GM10266 (cell line): ENCODE measurements around the gene METRNL.
A peak's percentile ranks its signal among the peaks of the same experiment; 100 is the strongest.
"Not testable (repeated sequence)": the region's sequence is repeated elsewhere in the genome, so short reads cannot be mapped to it uniquely, and the experiment has no call there.

Experiments used
- DNase-seq: peaks from one replicate; pipeline ENCODE4 v3.0.0; 2012; ENCODE audit errors: extremely low spot score
- CTCF ChIP-seq: IDR thresholded peaks from 2 replicates; pipeline ENCODE4 v1.5.1; 2012; ENCODE audit warnings: mild to moderate bottlenecking, low read depth; ENCODE audit not compliant: control insufficient read depth, insufficient read depth; ENCODE audit errors: missing control alignments

METRNL gene

DNA sequence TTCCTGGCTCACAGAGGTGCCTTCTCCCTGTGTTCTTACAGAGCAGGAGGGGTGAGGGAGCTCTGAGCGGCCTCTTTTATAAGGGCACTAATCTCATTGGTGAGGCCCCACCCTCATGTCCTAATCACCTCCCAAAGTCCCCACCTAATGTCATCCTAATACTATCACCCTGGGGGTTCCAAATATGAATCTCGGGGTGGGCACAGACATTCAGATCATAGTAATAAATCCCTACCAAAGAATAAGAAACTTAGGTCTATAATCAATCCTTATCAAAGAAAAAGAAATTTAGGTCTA lies 32.3 kb upstream of the METRNL start:
- TF ChIP-seq CTCF, result no peak
- no peak for DNase-seq

- not testable (repeated sequence) for DNase-seq
These were observed 31.5 kb upstream of the METRNL start for GRCh38 chr17:83047818-83048475.

DNA sequence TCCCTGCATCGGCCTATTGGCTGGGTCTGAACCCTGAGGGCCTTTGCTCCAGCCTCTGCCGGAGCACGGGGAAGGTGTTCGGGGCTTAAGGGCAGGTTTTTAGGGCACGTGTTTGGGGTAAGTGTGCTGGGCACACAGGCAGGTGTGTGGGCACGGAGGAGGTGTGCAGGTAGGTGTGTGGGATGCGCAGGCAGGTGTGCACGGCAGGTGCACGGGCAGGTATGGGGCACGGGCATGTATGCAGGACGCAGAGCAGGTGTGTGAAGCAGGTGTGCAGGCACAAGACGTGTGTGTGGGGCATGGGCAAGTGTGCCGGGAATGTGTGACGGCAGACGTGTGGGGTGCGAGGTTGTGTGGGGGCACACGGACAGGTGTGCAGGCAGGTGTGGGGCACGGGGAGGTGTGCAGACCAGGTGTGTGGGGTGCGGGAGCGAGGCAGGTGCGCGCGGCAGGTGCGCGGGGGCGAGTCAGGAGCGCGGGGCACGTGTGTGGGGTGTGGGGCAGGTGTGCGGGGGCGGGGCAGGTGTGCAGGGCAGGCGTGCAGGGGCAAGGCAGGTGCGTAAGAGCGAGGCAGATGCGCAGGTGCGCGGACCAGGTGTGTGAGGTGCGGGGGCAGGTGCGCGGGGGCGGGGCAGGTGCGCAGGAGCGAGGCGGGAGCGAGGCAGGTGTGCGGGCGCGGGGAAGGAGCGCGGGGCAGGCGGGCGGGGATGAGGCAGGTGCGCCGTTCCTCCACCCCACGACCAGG lies 28.6 kb upstream of the METRNL start:
- no peak for DNase-seq
- no peak for TF ChIP-seq CTCF

GRCh38 chr17:83051396-83052240 lies 27.8 kb upstream of the METRNL start:
- no peak for TF ChIP-seq CTCF

DNA sequence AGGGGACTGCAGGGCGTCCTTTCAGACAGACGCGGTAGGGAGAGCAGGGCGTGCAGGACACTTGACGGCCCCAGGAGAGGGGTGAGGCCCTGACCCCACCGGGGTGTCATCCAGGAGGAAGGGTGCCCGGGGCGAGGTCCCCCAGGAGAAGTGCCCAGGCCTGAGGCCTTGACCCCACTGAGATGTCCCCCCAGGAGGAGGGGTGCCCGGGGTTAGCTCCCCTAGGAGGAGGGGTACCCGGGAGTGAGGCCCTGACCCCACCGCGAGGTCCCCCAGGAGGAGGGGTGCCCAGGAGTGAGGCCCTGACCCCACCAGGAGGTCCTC lies 27.2 kb upstream of the METRNL start:
- DNase-seq, result no peak
- no peak for TF ChIP-seq CTCF

More at GRCh38 chr17:83051396-83052240, 27.8 kb upstream of the METRNL start:
- peak; percentile 100 for DNase-seq

GRCh38 chr17:83053021-83053681 lies 26.3 kb upstream of the METRNL start:
- no peak for TF ChIP-seq CTCF
- no peak for DNase-seq

DNA sequence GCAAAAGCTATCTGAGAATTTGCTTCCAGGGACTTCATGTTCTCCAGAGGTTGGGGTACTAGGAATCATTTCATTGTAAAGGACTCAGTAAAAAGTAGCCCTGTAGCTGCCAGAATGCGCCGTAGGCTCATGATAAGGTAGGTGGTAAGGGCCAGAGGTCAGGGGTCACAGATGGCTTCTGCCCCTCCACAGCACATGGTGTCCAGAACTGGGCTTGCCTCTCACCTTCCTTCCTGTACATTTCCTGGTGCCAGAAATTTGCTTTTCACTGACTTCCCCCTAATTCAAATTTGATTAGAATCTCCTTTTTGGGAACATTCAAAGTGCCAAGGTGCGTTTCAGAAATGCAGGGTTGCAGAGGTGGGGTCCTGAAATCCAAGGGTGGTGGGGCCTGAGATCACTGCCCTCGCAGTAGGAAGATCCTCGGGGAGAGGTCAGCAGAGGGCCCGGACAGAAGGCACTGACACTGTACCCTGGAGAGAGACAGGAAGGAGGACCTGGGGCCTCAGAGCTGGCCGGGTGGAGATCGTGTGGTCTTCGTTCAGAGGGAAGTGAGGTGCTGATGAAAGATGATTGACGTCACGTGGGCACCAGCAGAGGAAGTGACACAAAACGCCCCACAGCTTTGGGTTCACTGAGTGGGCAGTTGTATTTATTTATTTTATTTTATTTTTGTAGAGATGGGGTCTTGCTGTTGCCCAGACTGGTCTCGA lies 25.5 kb upstream of the METRNL start:
- no peak for TF ChIP-seq CTCF
- DNase-seq, result no peak
